Fibroblast of villous mesenchyme (primary cell): Measurements from ENCODE around the gene OR4C13. TPM values are rescaled to one million over a fixed set of nuclear protein-coding genes. Genes with fewer than 3 reads are reported as not detected.
"Not testable (repeated sequence)": the region's sequence is repeated elsewhere in the genome, so short reads cannot be mapped to it uniquely, and the experiment has no call there.

ENCODE experiments used
- DNase-seq: peaks from one replicate; pipeline ENCODE4 v3.0.0-alpha.2; 2010; ENCODE audit warnings: low read depth
- H3K4me3 ChIP-seq: 2 replicates; pipeline ENCODE4 v1.5.1; 2011; ENCODE audit warnings: low read depth, mild to moderate bottlenecking, low read length
- total RNA-seq: library from RNA; depleted of rRNA; stranded (reverse); fragments of >200 nt; gene quantifications from 2 replicates; pipeline ENCODE4 v1.2.3, GENCODE V29; 2012
- TF ChIP-seq, protein P1 (sequence below): IDR thresholded peaks from 2 replicates; pipeline ENCODE4 v1.5.1; 2012; ENCODE audit warnings: low read depth, mild to moderate bottlenecking, low read length; ENCODE audit not compliant: insufficient read depth

The OR4C13 gene
- not detected in 2 replicates for total RNA-seq

GRCh38 chr11:49952091-49952490 lies at the start of gene OR4C13:
TSS of gene OR4C13 (plus strand) at chr11:49952391. CDS start at chr11:49952423, 32 bp downstream.
- H3K4me3 ChIP-seq: no peak within 1 kb of the TSS
- DNase-seq: no peak
- TF ChIP-seq, protein P1, sequence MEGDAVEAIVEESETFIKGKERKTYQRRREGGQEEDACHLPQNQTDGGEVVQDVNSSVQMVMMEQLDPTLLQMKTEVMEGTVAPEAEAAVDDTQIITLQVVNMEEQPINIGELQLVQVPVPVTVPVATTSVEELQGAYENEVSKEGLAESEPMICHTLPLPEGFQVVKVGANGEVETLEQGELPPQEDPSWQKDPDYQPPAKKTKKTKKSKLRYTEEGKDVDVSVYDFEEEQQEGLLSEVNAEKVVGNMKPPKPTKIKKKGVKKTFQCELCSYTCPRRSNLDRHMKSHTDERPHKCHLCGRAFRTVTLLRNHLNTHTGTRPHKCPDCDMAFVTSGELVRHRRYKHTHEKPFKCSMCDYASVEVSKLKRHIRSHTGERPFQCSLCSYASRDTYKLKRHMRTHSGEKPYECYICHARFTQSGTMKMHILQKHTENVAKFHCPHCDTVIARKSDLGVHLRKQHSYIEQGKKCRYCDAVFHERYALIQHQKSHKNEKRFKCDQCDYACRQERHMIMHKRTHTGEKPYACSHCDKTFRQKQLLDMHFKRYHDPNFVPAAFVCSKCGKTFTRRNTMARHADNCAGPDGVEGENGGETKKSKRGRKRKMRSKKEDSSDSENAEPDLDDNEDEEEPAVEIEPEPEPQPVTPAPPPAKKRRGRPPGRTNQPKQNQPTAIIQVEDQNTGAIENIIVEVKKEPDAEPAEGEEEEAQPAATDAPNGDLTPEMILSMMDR: no peak

DNA sequence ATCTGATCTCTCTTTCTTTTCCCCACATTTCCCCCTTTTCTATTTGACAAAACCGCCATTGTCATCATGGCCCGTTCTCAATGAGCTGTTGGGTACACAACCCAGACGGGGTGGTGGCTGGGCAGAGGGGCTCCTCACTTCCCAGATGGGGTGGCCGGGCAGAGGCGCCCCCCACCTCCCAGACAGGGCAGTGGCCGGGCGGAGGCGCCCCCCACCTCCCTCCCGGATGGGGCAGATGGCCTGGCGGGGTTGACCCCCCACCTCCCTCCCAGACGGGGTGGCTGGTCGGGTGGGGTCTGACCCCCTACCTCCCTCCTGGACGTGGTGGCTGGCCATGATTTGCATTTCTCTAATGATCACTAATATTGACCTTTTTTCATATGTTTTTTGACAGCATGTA lies 40.7 kb upstream of the OR4C13 start:
- not testable (repeated sequence) for H3K4me3 ChIP-seq, DNase-seq

DNA sequence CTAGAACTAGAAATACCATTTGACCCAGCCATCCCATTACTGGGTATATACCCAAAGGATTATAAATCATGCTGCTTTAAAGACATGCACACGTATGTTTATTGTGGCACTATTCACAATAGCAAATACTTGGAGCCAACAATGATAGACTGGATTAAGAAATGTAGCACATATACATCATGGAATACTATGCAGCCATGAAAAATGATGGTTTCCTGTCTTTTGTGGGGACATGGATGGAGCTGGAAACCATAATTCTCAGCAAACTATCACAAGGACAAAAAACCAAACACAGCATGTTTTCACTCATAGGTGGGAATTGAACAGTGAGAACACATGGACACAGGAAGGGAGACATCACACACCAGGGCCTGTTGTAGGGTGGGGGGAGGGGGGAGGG lies 3.5 kb upstream of the OR4C13 start:
- DNase-seq, H3K4me3 ChIP-seq: not testable (repeated sequence)

DNA sequence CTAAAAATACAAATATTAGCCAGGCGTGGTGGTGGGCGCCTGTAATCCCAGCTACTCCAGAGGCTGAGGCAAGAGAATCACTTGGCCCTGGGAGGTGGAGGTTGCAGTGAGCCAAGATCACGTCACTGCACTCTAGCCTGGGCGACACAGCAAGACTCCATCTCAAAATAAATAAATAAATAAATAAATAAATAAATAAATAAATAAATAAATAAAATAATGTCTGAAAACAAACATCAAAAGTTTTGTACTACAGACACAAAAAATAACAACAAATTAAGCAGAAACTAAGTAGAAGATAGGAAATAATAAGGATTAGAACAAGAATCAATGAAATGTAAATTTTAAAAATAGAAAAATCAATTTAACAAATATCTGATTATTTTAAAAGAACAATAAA lies 21.2 kb downstream of the OR4C13 start:
- DNase-seq: not testable (repeated sequence)

DNA sequence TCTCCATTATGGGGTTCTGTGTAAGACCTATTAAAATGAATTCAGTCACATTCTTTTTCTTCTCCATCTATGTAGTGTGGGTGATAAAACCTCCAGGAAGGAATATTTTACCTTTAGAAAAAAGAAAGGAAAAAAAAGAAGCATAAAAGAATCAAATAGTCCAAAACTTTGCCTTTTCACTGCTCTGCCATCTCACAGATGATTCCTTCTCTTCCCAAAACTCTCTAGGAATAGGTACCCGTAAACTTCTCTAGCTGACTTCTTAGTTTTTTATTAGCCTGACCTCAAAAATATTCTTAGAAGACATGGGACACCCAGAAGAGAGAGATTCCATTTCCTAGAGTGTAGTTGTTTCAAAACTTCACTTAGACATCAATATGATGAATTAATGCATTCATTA lies 30.2 kb downstream of the OR4C13 start, which contains the start of gene OR4C12:
Gene OR4C12, minus strand, starts transcription at position 101 of the 400 bp plus-strand sequence. Its CDS starts 34 bp downstream, at position 67.
- H3K4me3 ChIP-seq, DNase-seq: not testable (repeated sequence)

More for the DNA sequence above, 21.2 kb downstream of the OR4C13 start:
- not testable (repeated sequence) for H3K4me3 ChIP-seq

GRCh38 chr11:49995565-49995964 lies 43.4 kb downstream of the OR4C13 start:
- TF ChIP-seq, protein P1: peak; percentile 36
- no peak overlapping the region for H3K4me3 ChIP-seq
- peak; percentile 39 for DNase-seq

Other genes with a start within 250 kb of the OR4C13 start
- not detected in 2 replicates for gene OR4C12, start 30.1 kb downstream of the OR4C13 start, total RNA-seq
- not detected in 2 replicates for gene OR4C45, start 80.5 kb downstream of the OR4C13 start, total RNA-seq